ENCODE results near the gene CACNA1C.

DNA sequence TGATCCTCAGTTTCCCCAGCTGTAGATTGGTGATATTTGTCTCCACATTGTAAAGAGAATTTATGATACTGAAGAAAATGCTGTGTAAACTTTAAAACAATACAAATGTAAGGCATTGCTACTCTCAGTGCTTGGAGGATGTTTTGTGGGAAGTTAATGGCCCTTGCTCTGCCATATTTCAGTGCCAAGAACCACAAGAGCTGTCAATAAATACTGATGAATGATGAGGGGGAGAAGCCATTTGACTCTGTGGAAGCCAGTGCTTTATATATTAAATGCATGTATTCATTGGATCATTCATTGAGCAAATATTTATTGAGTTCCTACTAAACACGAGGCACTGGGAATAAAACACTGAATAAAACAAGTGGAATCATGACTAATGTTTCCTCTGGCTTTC lies 30.8 kb downstream of the CACNA1C start:
- TF ChIP-seq CTCF (conservative IDR thresholded peaks at IDR 0.05), result no peak
- no peak for TF ChIP-seq EZH2 (IDR thresholded peaks at IDR 0.05; ENCODE audit: low read depth)

Measured in PC-9 (cell line).